Heart right ventricle (tissue), 16 donors: ENCODE results near the gene DRAXIN. TPM values are rescaled to one million over a fixed set of nuclear protein-coding genes. Genes with fewer than 3 reads are reported as not detected.
A peak's percentile ranks its signal among the peaks of the same experiment; 100 is the strongest.

Source experiments
- ATAC-seq, 8 donors: fragments of 200-7000 bp; cut with Tn5 transposase; one replicate each; pipeline ENCODE4 v1.9.1; 2020; ENCODE audit warnings: mild to moderate bottlenecking in 8 of 8, moderate library complexity in 8 of 8, moderate number of reproducible peaks in 1 of 8
- DNase-seq, 2 donors: peaks; one replicate each; pipeline ENCODE4 v3.0.0-alpha.2; 2020
- H3K27ac ChIP-seq, 10 donors: fragments of 200-600 bp; sonication (generic) in 2 of 10; one replicate each; pipeline versions ENCODE4 v1.5.0 to v1.8.0; 2020 to 2022; ENCODE audit warnings: mild to moderate bottlenecking in 3 of 10
- H3K27me3 ChIP-seq, 7 donors: fragments of 200-600 bp; one replicate each; pipeline ENCODE4 v1.8.0; 2021 to 2022; ENCODE audit warnings: mild to moderate bottlenecking in 2 of 7
- H3K36me3 ChIP-seq, 9 donors: fragments of 200-600 bp; sonication (generic) in 1 of 9; one replicate each; pipeline versions ENCODE4 v1.5.0 to v1.8.0; 2020 to 2022; ENCODE audit warnings: mild to moderate bottlenecking in 2 of 9
- H3K4me1 ChIP-seq, 9 donors: fragments of 200-600 bp; sonication (generic) in 1 of 9; one replicate each; pipeline versions ENCODE4 v1.5.0 to v1.8.0; 2020 to 2022; ENCODE audit warnings: mild to moderate bottlenecking in 4 of 9
- H3K4me3 ChIP-seq, 10 donors: fragments of 200-600 bp; sonication (generic) in 2 of 10; one replicate each; pipeline versions ENCODE4 v1.5.0 to v1.8.0; 2020 to 2022; ENCODE audit warnings: mild to moderate bottlenecking in 7 of 10, moderate library complexity in 2 of 10
- H3K9me3 ChIP-seq, 11 donors: fragments of 200-600 bp in 10 of 11; sonication (generic) in 2 of 11; one replicate each; pipeline versions ENCODE4 v1.5.0 to v1.8.0; 2013 to 2022; ENCODE audit warnings: mild to moderate bottlenecking in 2 of 11, control low read depth in 1 of 11, moderate library complexity in 1 of 11
- WGBS, 2 donors: extraction: QIAGEN DNeasy Blood & Tissue Kit; methylation state at CpG; one replicate each; pipeline ENCODE4 v1.1.7; 2013; ENCODE audit warnings: inconsistent platforms in 1 of 2; 5-methylcytosine and 5-hydroxymethylcytosine counted together
- intact Hi-C, 10 donors: fragments of 100-400 bp; cut with DNase I; formaldehyde crosslinking; loops; one replicate each; pipeline versions ENCODE4 v1.11.1 to v1.14.2; 2022
- polyA plus RNA-seq, 2 donors: library from polyadenylated mRNA; stranded (reverse); fragments of 200-250 nt; gene quantifications; one replicate each; pipeline ENCODE4 v1.2.3, GENCODE V29; 2013
- total RNA-seq, 10 donors: library from RNA; stranded (reverse); fragmentation: NEBNext Ultra II Directional in 3 of 10; extraction: Animal tissue kit (Norgen Biotek cat#: 25700) in 3 of 10; gene quantifications; one replicate each; pipeline versions ENCODE4 v1.2.1 to v1.2.4, GENCODE V29; 2021 to 2023
- TF ChIP-seq, protein P1 (sequence below), 9 donors: fragments of 200-600 bp; sonication (generic) in 2 of 9; IDR thresholded peaks; one replicate each; pipeline versions ENCODE4 v1.5.0 to v1.8.0; 2021 to 2022; ENCODE audit warnings: antibody characterized with exemption in 9 of 9, mild to moderate bottlenecking in 5 of 9, moderate library complexity in 1 of 9
- donor health status: Arrhythmogenic right ventricular cardiomyopathy.
- donor health status: ischemic (EF 13 %, LVEDD 7.1; RV severe dilation, severe dysfunction).
- donor health status: healthy with polysubstance abuse.
- donor health status: DM: no; HTN: yes; CAD: no.
- donor health status: DM: no; HTN: no; CAD: no.
- donor health status: ischemic (EF 25% LVEDD 6.9; RV normal size, moderate dysfunction).
- donor health status: ischemic (EF 25% LVEDD 5.7; RV mildly dilated, moderate dysfunction).
- donor health status: healthy.
- donor health status: DM: yes; HTN: yes; CAD: no.
- donor health status: Ischemic cardiomyopathy.
- donor health status: ischemic (EF 35%, LVEDD 5.7; RV mildly dilated, moderate dysfunction).
- donor health status: nonischemic (EF 11% LVEDD 7.7; RV severe dilation, severe dysfunction).
- donor health status: DM: yes; HTN: yes; CAD: no.
- donor health status: PGD.
- donor health status: ischemic (EF 29% LVEDD 5.4; RV normal size, mild dysfunction).
- donor health status: nonischemic (EF 23%, LVEDD 6.1; RV moderate dilation, normal function).

DRAXIN gene
- total and polyA plus RNA-seq, 12 donors = 0.01 to 0.18 (median 0.08) TPM; not detected in 2

DNA sequence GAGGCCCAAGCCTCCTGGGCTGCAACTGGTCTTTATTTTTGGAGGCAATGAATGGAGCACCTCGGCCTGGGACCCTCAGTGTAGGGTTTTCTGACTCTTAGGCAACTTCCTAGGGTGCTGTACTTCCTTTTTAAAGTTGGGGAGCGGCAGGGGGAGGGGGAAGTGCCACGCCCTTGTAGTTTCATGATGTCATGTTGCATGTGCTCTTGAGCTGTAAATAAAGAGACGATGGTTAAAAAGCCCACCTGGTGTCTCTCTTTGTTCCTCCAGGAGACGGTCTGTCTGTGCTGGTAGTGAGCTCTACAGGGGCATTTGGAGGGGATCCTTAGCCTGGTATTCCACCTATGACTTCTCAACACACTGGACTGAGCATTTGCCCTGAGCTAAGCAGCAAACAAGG, 34.1 kb downstream of the DRAXIN start:
- Histone ChIP-seq H3K9me3 (no peaks in the 10 kb centered on the region), H3K27ac (peak overlapping the region in 1 of 10 donors; percentile 13), H3K27me3 (no peaks in the 10 kb centered on the region), H3K4me3 (no peak overlapping the region), H3K36me3 (no peaks in the 10 kb centered on the region), H3K4me1 (peaks cover 0 to 35% (median 7%) of the 10 kb centered on the region in 9 donors)
- ATAC-seq (peak in 1 of 8 donors; percentile 31), DNase-seq (no peak)
- 82 to 86% methylated on average over 5 of the region's 5 CpGs for WGBS, 2 donors
- intact Hi-C loops = loop anchor here in 2 of 10 donors (10.0 kb wide), 2 partner anchors 671 to 691 kb away; no protein-coding TSS in a partner anchor
- TF ChIP-seq, protein P1, sequence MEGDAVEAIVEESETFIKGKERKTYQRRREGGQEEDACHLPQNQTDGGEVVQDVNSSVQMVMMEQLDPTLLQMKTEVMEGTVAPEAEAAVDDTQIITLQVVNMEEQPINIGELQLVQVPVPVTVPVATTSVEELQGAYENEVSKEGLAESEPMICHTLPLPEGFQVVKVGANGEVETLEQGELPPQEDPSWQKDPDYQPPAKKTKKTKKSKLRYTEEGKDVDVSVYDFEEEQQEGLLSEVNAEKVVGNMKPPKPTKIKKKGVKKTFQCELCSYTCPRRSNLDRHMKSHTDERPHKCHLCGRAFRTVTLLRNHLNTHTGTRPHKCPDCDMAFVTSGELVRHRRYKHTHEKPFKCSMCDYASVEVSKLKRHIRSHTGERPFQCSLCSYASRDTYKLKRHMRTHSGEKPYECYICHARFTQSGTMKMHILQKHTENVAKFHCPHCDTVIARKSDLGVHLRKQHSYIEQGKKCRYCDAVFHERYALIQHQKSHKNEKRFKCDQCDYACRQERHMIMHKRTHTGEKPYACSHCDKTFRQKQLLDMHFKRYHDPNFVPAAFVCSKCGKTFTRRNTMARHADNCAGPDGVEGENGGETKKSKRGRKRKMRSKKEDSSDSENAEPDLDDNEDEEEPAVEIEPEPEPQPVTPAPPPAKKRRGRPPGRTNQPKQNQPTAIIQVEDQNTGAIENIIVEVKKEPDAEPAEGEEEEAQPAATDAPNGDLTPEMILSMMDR (IDR thresholded peaks at IDR 0.05) = no peak

DNA sequence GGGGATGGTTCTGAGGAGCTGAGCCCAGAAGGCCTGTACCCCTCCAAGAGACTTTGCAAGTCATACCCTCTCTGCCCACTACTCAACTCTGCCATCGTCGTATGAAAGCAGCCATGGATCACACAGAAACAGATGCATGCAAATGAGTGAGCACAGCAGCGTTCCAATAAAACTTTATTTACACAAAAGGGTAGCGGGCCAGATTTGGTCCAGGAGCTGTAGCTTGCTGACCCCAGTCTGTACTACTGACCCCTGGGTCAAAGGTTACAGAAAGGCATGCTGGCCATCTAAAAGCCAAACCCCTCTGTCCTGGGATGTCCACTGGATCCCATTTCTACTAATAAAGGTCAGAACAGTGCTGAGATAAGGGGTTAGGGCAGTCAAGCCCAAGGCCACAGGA, 35.6 kb downstream of the DRAXIN start:
- 97 to 99% methylated on average over 4 of the region's 4 CpGs for WGBS, 2 donors
- DNase-seq (no peak), ATAC-seq (no peak)
- H3K9me3 ChIP-seq = no peaks in the 10 kb centered on the region
- H3K27ac ChIP-seq = no peak overlapping the region
- no peak overlapping the region for H3K4me3 ChIP-seq
- H3K27me3 ChIP-seq = no peaks in the 10 kb centered on the region
- intact Hi-C loops = loop anchor here in 2 of 10 donors (10.0 kb wide), 2 partner anchors 672 to 692 kb away; no protein-coding TSS in a partner anchor
- no peaks in the 10 kb centered on the region for H3K36me3 ChIP-seq
- H3K4me1 ChIP-seq = peaks cover 0 to 50% (median 20%) of the 10 kb centered on the region in 9 donors
- TF ChIP-seq, protein P1 (IDR thresholded peaks at IDR 0.05) = no peak

DNA sequence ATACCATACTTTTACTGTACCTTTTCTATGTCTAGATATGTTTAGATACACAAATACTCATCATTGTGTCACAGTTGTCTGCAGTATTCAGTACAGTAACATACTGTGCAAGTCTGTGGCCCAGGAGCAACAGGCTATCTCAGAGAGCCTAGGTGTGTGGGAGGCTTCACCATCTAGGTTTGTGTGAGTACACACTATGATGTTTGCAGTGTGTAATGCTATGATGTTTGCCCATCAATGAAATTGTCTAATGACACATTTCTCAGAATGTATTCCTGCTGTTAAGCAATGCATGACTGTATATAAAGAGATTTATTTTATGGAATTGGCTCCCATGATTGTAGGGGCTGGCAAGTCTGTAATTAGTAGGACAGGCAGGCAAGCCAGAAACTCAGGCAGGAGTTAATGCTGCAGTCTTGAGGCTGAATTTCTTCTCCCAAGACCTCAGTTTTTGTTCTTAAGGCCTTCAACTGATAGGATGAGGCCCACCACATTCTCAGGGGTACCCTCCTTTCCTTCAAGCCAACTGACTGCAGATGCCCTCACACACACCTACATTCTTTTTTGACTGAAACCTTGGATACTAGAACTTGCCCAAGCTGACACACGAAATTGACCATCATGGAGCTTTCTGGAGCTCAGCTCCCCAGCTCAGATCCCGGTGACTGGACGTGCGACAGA, 36.8 kb downstream of the DRAXIN start:
- TF ChIP-seq, protein P1 (IDR thresholded peaks at IDR 0.05) = no peak
- intact Hi-C loops = loop anchor here in 2 of 10 donors (10.0 kb wide), 2 partner anchors 673 to 693 kb away; no protein-coding TSS in a partner anchor
- no peak for ATAC-seq
- Histone ChIP-seq H3K4me3 (no peak overlapping the region), H3K36me3 (no peaks in the 10 kb centered on the region), H3K4me1 (peaks cover 0 to 60% (median 26%) of the 10 kb centered on the region in 9 donors), H3K9me3 (no peaks in the 10 kb centered on the region), H3K27me3 (no peaks in the 10 kb centered on the region), H3K27ac (peak overlapping the region in 1 of 10 donors; percentile 79)
- WGBS, 2 donors = 97 to 98% methylated on average over 4 of the region's 4 CpGs
- DNase-seq = no peak

DNA sequence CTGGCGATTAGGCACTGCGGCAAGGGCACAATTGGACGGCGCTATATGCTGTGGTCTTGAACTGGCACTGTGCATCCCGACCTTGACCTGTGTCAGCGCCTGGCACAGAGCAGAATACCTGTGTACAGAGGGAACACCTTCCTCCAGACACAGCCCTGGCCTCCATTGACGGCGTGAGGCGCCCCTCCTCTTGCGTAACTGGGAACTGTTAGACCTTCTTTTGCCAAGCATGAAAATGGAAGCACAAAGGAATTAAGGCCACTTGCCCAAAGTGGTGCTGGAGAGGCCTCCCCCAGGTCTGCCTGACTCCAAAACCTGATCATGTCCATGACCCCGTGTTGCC, 37.6 kb downstream of the DRAXIN start:
- H3K27ac ChIP-seq = peak overlapping the region in 2 of 10 donors; percentile 24 to 79
- intact Hi-C loops = loop anchor here in 2 of 10 donors (10.0 kb wide), 2 partner anchors 674 to 694 kb away; no protein-coding TSS in a partner anchor
- ATAC-seq = no peak
- TF ChIP-seq, protein P1 (IDR thresholded peaks at IDR 0.05) = no peak
- no peaks in the 10 kb centered on the region for H3K27me3 ChIP-seq
- DNase-seq = no peak
- peaks cover 0 to 60% (median 26%) of the 10 kb centered on the region in 9 donors for H3K4me1 ChIP-seq
- no peaks in the 10 kb centered on the region for H3K36me3 ChIP-seq
- WGBS, 2 donors = 91 to 93% methylated on average over 11 of the region's 11 CpGs
- no peak overlapping the region for H3K4me3 ChIP-seq
- no peaks in the 10 kb centered on the region for H3K9me3 ChIP-seq
